Aorta (tissue), 5 donors: Measurements from ENCODE around the gene YEATS4. TPM values are rescaled to one million over a fixed set of nuclear protein-coding genes. Genes with fewer than 3 reads are reported as not detected.
A peak's percentile ranks its signal among the peaks of the same experiment; 100 is the strongest.

Experiments
- ATAC-seq: fragments of 200-7000 bp; cut with Tn5 transposase; one replicate; pipeline ENCODE4 v1.9.1; 2022; ENCODE audit warnings: moderate library complexity; ENCODE audit not compliant: low FRiP score
- DNase-seq, 2 donors: peaks; one replicate each; pipeline ENCODE4 v3.0.0-alpha.2; 2020
- H3K27ac ChIP-seq, 2 donors: one replicate each; pipeline ENCODE4 v1.5.1; 2013; ENCODE audit warnings: low read length in 2 of 2, mild to moderate bottlenecking in 2 of 2, moderate library complexity in 2 of 2, control low read depth in 1 of 2, inconsistent platforms in 1 of 2, low read depth in 1 of 2
- H3K27me3 ChIP-seq, 2 donors: one replicate each; pipeline ENCODE4 v1.6.1; 2013; ENCODE audit warnings: control low read depth in 1 of 2, low read length in 1 of 2, mild to moderate bottlenecking in 1 of 2, moderate library complexity in 1 of 2; ENCODE audit not compliant: insufficient read depth in 2 of 2, control insufficient read depth in 1 of 2
- H3K36me3 ChIP-seq, 2 donors: one replicate each; pipeline ENCODE4 v1.6.1; 2013; ENCODE audit warnings: control low read depth in 1 of 2, low read length in 1 of 2, mild to moderate bottlenecking in 1 of 2; ENCODE audit not compliant: insufficient read depth in 2 of 2, control insufficient read depth in 1 of 2
- H3K4me1 ChIP-seq, 2 donors: one replicate each; pipeline ENCODE4 v1.6.1; 2013; ENCODE audit warnings: low read length in 2 of 2, control low read depth in 1 of 2, mild to moderate bottlenecking in 1 of 2, moderate library complexity in 1 of 2; ENCODE audit not compliant: insufficient read depth in 2 of 2, control insufficient read depth in 1 of 2
- H3K4me3 ChIP-seq, 2 donors: one replicate each; pipeline ENCODE4 v1.5.1; 2013; ENCODE audit warnings: low read length in 2 of 2, control low read depth in 1 of 2, mild to moderate bottlenecking in 1 of 2
- H3K9me3 ChIP-seq: one replicate; pipeline ENCODE4 v1.6.1; 2013; ENCODE audit warnings: mild to moderate bottlenecking, low read length; ENCODE audit not compliant: control insufficient read depth
- WGBS, 2 donors: extraction: QIAGEN DNeasy Blood & Tissue Kit; methylation state at CpG; one replicate each; pipeline ENCODE4 v1.1.7; 2013; 5-methylcytosine and 5-hydroxymethylcytosine counted together
- intact Hi-C, 2 donors: fragments of 100-400 bp; cut with DNase I; formaldehyde crosslinking; loops; one replicate each; pipeline versions ENCODE4 v1.14.2 to v1.15.0; 2022
- polyA plus RNA-seq, 2 donors: library from polyadenylated mRNA; stranded (reverse); fragments of 200-250 nt; gene quantifications; one replicate each; pipeline ENCODE4 v1.2.3, GENCODE V29; 2013
- total RNA-seq, 2 donors: library from RNA; stranded (reverse); fragmentation: NEBNext Ultra II Directional; extraction: Animal tissue kit (Norgen Biotek cat#: 25700); gene quantifications; one replicate each; pipeline ENCODE4 v1.2.1, GENCODE V29; 2021
- donor health status: healthy with polysubstance abuse.
- donor health status: Bipolar disorder and iron deficiency.
- donor health status: DM: no; HTN: no; CAD: no.
- donor health status: DM: no; HTN: no; CAD: no.
- donor health status: DM: yes; HTN: yes; CAD: no.

Gene YEATS4
- total and polyA plus RNA-seq, 4 donors = 8.5 to 12.5 (median 11.6) TPM

DNA sequence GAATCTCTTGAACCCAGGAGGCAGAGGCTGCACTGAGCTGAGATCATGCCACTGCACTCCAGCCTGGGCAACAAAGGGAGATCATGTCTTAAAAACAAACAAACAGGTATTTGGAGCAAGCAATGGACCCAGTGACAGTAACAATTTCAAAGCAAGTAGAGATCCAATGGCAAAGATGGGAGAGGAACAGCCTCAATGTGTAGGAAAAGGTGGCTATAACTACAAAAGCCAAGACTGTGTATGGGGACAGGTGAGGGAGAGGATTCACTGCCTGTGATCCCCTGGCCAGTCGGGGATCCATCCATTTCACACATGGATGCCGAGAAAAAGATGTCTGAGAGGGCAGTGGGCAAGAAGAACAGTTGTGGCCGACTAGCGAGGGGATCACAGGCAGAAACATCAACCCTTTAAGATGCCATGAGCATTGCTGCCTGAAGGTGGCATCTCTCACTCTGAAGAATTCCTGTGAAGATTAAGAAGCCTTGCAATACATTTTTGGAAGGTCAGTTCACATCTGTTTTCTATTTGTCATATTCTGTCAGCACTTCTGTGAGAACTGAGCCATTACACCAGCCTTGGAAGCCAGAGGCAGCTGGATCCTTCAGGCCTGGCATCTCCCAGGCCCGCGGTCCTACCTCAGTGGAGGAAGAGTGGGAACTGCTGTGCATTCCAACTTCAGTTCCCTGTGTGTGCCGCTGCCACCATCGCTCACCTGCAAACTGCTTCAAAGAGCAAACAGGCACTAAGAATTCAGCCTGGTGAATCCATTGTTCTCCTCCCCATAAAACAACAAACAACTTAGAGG, 56.1 kb downstream of the YEATS4 start:
- peak; percentile 45 to 71 for DNase-seq
- Histone ChIP-seq H3K27ac (no peak overlapping the region), H3K27me3 (no peaks in the 10 kb centered on the region), H3K36me3 (no peaks in the 10 kb centered on the region), H3K4me1 (no peaks in the 10 kb centered on the region), H3K4me3 (no peak overlapping the region), H3K9me3 (no peaks in the 10 kb centered on the region)
- ATAC-seq = peak; percentile 87
- WGBS, 2 donors = 14 to 18% methylated on average over 8 of the region's 8 CpGs
- intact Hi-C loops = loop anchor here in 1 of 2 donors (10.0 kb wide), 1 partner anchor 159 kb away; no protein-coding TSS in a partner anchor

DNA sequence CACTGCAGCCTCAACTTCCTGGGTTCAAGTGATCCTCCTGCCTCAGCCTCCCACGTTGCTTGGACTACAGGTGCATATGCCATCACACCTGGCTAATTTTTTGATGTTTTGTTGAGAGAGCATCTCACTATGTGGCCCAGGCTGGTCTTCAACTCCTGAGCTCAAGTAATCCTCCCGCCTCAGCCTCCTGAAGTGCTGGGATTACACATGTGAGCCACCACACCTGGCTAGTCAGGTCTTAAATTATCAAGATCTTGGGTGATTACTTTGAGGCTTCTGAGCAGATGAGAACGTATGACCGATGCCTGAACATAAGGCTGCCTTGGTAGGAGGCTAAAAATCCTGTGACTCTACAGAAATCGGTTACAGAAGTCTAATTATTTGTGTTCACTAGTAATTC, 57.7 kb downstream of the YEATS4 start:
- DNase-seq = no peak

DNA sequence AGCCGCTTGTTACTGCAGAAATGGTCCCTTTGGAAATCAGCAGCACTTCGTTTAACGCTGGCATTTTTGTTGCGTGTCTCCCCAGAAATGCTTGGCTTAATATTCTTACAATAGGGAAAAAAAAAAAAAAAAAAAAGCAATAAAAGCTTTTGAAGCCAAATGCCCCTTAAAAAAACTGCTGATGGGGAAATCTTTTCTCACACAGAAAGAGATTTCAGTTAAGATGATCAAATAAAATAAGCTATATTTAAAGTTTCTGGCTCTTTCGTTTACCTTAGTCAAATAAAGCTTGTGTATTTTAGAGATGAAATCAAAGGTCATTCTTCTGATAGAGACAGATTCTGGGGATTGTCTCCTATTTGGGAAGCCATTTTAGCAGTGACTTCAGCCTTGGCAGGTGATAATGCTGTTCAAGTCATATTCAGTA, 58.2 kb downstream of the YEATS4 start:
- DNase-seq (no peak), ATAC-seq (no peak)
- Histone ChIP-seq H3K4me1 (no peaks in the 10 kb centered on the region), H3K36me3 (no peaks in the 10 kb centered on the region), H3K9me3 (no peaks in the 10 kb centered on the region), H3K27me3 (no peaks in the 10 kb centered on the region), H3K4me3 (no peak overlapping the region), H3K27ac (no peak overlapping the region)
- WGBS, 2 donors = 75 to 92% methylated on average over 5 of the region's 5 CpGs
- intact Hi-C loops = loop anchor here in 1 of 2 donors (10.0 kb wide), 1 partner anchor 157 kb away; no protein-coding TSS in a partner anchor

More for the DNA sequence above, 57.7 kb downstream of the YEATS4 start:
- intact Hi-C loops = loop anchor here in 1 of 2 donors (10.0 kb wide), 1 partner anchor 158 kb away; no protein-coding TSS in a partner anchor
- H3K4me1 ChIP-seq = no peaks in the 10 kb centered on the region
- no peaks in the 10 kb centered on the region for H3K27me3 ChIP-seq
- no peak overlapping the region for H3K27ac ChIP-seq
- no peak for ATAC-seq
- no peaks in the 10 kb centered on the region for H3K9me3 ChIP-seq
- no peak overlapping the region for H3K4me3 ChIP-seq
- no peaks in the 10 kb centered on the region for H3K36me3 ChIP-seq
- WGBS, 2 donors = 96% methylated on average over 5 of the region's 5 CpGs

DNA sequence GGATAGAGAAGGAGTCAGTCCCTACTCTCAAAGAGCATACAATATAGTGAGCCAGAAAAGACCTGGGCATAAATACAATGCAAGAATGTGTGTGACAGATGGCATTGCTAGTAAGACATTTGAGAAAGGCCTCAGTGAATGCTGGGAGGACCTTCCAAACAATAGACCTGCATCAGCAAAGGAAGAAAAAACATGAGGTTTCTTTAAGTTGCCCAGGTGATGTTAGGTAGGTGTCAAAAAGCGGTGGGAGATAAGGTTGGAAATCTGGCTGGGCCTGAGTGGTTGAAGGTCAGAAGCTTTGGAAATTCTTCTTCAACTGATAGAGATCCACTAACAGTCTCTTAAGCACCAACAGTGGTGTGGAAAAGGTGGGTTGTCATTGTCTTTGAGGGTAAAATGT, 60.2 kb downstream of the YEATS4 start:
- no peak overlapping the region for H3K4me3 ChIP-seq
- H3K4me1 ChIP-seq = no peaks in the 10 kb centered on the region
- H3K9me3 ChIP-seq = no peaks in the 10 kb centered on the region
- no peak overlapping the region for H3K27ac ChIP-seq
- DNase-seq (no peak), ATAC-seq (no peak)
- intact Hi-C loops = loop anchor here in 1 of 2 donors (10.0 kb wide), 1 partner anchor 155 kb away; no protein-coding TSS in a partner anchor
- no peaks in the 10 kb centered on the region for H3K36me3 ChIP-seq
- no peaks in the 10 kb centered on the region for H3K27me3 ChIP-seq
- WGBS, 2 donors = 95 to 96% methylated on average over 1 of the region's 1 CpG

DNA sequence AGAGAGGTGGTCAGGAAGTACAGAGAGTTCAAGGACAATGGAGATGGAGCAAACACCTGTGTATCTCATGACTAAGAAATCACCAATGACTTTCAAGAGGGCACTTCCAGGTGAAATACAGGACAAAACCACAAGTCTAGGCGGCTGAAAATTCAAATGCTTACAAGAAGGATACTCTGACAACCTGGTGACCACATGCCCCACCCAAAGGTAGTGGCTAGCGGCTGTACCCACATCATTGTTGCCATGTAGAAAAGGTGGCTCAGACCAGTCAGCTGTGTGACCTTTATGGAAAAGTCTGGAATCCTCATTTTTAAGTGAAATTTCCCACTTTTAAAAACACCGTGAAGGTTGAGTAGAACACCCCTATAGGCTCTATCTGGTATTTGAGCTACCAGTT, 62.0 kb downstream of the YEATS4 start:
- 97 to 98% methylated on average over 3 of the region's 3 CpGs for WGBS, 2 donors

DNA sequence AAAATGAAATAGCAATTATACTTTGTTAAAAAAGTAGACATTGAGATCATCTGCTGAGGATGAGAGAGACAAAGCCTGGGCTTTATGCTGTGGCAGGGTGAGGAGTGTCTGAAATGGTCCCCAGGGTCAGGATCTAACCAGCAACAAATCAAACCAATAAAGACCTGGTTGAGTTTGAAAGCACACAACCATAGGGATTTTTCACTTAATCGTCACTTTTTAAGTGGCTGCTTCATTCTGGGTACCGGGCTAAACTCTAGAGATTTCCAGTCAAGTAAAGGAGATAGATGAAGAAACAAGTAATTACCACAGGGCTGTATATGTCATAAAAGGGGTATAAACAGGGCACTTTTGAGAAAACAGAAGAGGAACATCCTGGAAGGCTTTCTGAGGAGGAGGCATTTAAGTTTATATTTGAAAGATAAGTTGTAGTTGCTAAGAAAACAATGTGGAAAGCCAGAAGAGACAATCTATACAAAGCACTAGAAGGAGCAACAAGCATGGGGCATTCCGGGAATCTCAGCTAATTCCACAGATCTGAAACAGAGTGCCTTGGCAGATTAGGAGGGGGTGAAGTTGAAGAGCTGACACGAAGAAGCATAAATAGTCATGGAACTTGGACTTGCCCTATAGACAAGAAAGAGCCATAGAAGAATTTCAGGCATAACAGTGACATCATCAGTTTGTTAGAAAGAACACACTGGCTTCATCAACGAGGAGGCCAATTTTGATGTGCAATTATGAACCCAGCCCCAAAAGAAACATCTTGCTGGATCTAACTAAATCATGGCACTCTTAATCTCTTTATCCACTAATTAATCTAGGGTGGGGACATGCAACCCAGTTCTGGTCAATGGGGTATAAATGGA, 63.7 kb downstream of the YEATS4 start:
- DNase-seq (no peak), ATAC-seq (no peak)
- Histone ChIP-seq H3K27ac (no peak overlapping the region), H3K4me1 (no peaks in the 10 kb centered on the region), H3K27me3 (no peaks in the 10 kb centered on the region), H3K9me3 (no peaks in the 10 kb centered on the region), H3K4me3 (no peak overlapping the region), H3K36me3 (no peaks in the 10 kb centered on the region)
- intact Hi-C loops = no loop called here
- 73% methylated on average over 5 of the region's 5 CpGs for WGBS, 2 donors

More for the DNA sequence above, 62.0 kb downstream of the YEATS4 start:
- ATAC-seq = no peak
- Histone ChIP-seq H3K36me3 (no peaks in the 10 kb centered on the region), H3K4me1 (no peaks in the 10 kb centered on the region), H3K4me3 (no peak overlapping the region), H3K9me3 (no peaks in the 10 kb centered on the region), H3K27me3 (no peaks in the 10 kb centered on the region), H3K27ac (no peak overlapping the region)
- no peak for DNase-seq
- intact Hi-C loops = no loop called here

GRCh38 chr12:69425417-69425816, 65.9 kb downstream of the YEATS4 start:
- no peak overlapping the region for H3K27ac ChIP-seq
- no peak overlapping the region for H3K4me3 ChIP-seq
- H3K9me3 ChIP-seq = no peaks in the 10 kb centered on the region
- intact Hi-C loops = no loop called here
- H3K36me3 ChIP-seq = no peaks in the 10 kb centered on the region
- no peak for ATAC-seq
- 93% methylated on average over 3 of the region's 3 CpGs for WGBS, 2 donors
- no peaks in the 10 kb centered on the region for H3K4me1 ChIP-seq
- H3K27me3 ChIP-seq = no peaks in the 10 kb centered on the region
- no peak for DNase-seq

GRCh38 chr12:69428351-69429073, 69.0 kb downstream of the YEATS4 start:
- WGBS, 2 donors = 87 to 89% methylated on average over 7 of the region's 7 CpGs
- H3K36me3 ChIP-seq = no peaks in the 10 kb centered on the region
- no peaks in the 10 kb centered on the region for H3K27me3 ChIP-seq
- no peak overlapping the region for H3K27ac ChIP-seq
- H3K4me1 ChIP-seq = peaks cover 0 to 1% of the 10 kb centered on the region in 2 donors
- H3K4me3 ChIP-seq = no peak overlapping the region
- no peak for ATAC-seq
- intact Hi-C loops = no loop called here
- no peaks in the 10 kb centered on the region for H3K9me3 ChIP-seq
- DNase-seq = no peak
